Neutrophil (primary cell): ENCODE measurements around the gene PIGH.

Experiments
- H3K27ac ChIP-seq: fragments of 200-600 bp; sonication (generic); 2 replicates; pipeline ENCODE4 v1.5.1; 2016; ENCODE audit warnings: mild to moderate bottlenecking, moderate library complexity
- H3K27me3 ChIP-seq: fragments of 200-600 bp; sonication (generic); 2 replicates; pipeline ENCODE4 v1.6.0; 2016; ENCODE audit warnings: mild to moderate bottlenecking
- H3K36me3 ChIP-seq: fragments of 200-600 bp; sonication (generic); 2 replicates; pipeline ENCODE4 v1.5.1; 2017
- H3K4me1 ChIP-seq, 2 experiments: fragments of 200-600 bp in 1 of 2; sonication (generic) in 1 of 2; 1 replicate in 1 of 2; 2 replicates in 1 of 2; pipeline versions ENCODE4 v1.5.1 to v1.6.1; 2013 to 2016; ENCODE audit warnings: low read depth in 1 of 2, low read length in 1 of 2, mild to moderate bottlenecking in 1 of 2, moderate library complexity in 1 of 2; ENCODE audit not compliant: control insufficient read depth in 1 of 2, insufficient read depth in 1 of 2
- H3K4me3 ChIP-seq, 2 experiments: fragments of 200-600 bp in 1 of 2; sonication (generic) in 1 of 2; 1 replicate in 1 of 2; 2 replicates in 1 of 2; pipeline ENCODE4 v1.5.1; 2013 to 2016; ENCODE audit warnings: low read depth in 1 of 2, low read length in 1 of 2, mild to moderate bottlenecking in 1 of 2, moderate library complexity in 1 of 2
- H3K9me3 ChIP-seq: fragments of 200-600 bp; sonication (generic); 2 replicates; pipeline ENCODE4 v1.5.1; 2016
- CTCF ChIP-seq: fragments of 200-600 bp; sonication (generic); IDR thresholded peaks from 2 replicates; pipeline ENCODE4 v1.5.1; 2016; ENCODE audit warnings: antibody characterized with exemption

PIGH gene

GRCh38 chr14:67641902-67642749, 42.1 kb upstream of the PIGH start:
- no peak overlapping the region for H3K27ac ChIP-seq
- H3K9me3 ChIP-seq, result no peaks in the 10 kb centered on the region
- no peaks in the 10 kb centered on the region for H3K4me1 ChIP-seq

GRCh38 chr14:67641480-67641879, 41.4 kb upstream of the PIGH start:
- H3K36me3 ChIP-seq, result peaks cover 13% of the 10 kb centered on the region
- H3K4me3 ChIP-seq, result no peak overlapping the region

More at GRCh38 chr14:67641902-67642749, 42.1 kb upstream of the PIGH start:
- Histone ChIP-seq H3K27me3 (no peaks in the 10 kb centered on the region), H3K4me3 (no peak overlapping the region), H3K36me3 (peaks cover 19% of the 10 kb centered on the region)
- no peak for TF ChIP-seq CTCF

GRCh38 chr14:67638642-67639041, 38.6 kb upstream of the PIGH start:
- no peaks in the 10 kb centered on the region for H3K4me1 ChIP-seq
- no peaks in the 10 kb centered on the region for H3K36me3 ChIP-seq
- no peaks in the 10 kb centered on the region for H3K9me3 ChIP-seq
- H3K4me3 ChIP-seq, result no peak overlapping the region
- TF ChIP-seq CTCF, result no peak
- H3K27me3 ChIP-seq, result no peaks in the 10 kb centered on the region
- H3K27ac ChIP-seq, result no peak overlapping the region

More at GRCh38 chr14:67641480-67641879, 41.4 kb upstream of the PIGH start:
- H3K27me3 ChIP-seq, result no peaks in the 10 kb centered on the region
- H3K4me1 ChIP-seq, result no peaks in the 10 kb centered on the region
- no peak overlapping the region for H3K27ac ChIP-seq
- TF ChIP-seq CTCF, result no peak
- H3K9me3 ChIP-seq, result no peaks in the 10 kb centered on the region

- Histone ChIP-seq H3K4me3 (no peak overlapping the region), H3K9me3 (no peaks in the 10 kb centered on the region), H3K27ac (no peak overlapping the region), H3K36me3 (no peaks in the 10 kb centered on the region), H3K27me3 (no peaks in the 10 kb centered on the region), H3K4me1 (no peaks in the 10 kb centered on the region)
- TF ChIP-seq CTCF, result no peak
These were observed 36.4 kb upstream of the PIGH start for GRCh38 chr14:67636361-67636919.

- Histone ChIP-seq H3K36me3 (no peaks in the 10 kb centered on the region), H3K9me3 (no peaks in the 10 kb centered on the region), H3K27me3 (peaks cover 4% of the 10 kb centered on the region), H3K27ac (no peak overlapping the region), H3K4me3 (no peak overlapping the region), H3K4me1 (no peaks in the 10 kb centered on the region)
- TF ChIP-seq CTCF, result no peak
These were observed 33.5 kb upstream of the PIGH start for GRCh38 chr14:67633451-67634147.
